Ramos (cell line): ENCODE data around the gene CEP250.

ENCODE experiments used
- in situ Hi-C: fragments of 300-500 bp; cut with MboI; formaldehyde crosslinking; loops from one replicate; pipeline ENCODE4 v1.14.3; 2022; ENCODE audit warnings: low sequenced_read_pairs; ENCODE audit not compliant: unreplicated experiment

Gene CEP250

DNA sequence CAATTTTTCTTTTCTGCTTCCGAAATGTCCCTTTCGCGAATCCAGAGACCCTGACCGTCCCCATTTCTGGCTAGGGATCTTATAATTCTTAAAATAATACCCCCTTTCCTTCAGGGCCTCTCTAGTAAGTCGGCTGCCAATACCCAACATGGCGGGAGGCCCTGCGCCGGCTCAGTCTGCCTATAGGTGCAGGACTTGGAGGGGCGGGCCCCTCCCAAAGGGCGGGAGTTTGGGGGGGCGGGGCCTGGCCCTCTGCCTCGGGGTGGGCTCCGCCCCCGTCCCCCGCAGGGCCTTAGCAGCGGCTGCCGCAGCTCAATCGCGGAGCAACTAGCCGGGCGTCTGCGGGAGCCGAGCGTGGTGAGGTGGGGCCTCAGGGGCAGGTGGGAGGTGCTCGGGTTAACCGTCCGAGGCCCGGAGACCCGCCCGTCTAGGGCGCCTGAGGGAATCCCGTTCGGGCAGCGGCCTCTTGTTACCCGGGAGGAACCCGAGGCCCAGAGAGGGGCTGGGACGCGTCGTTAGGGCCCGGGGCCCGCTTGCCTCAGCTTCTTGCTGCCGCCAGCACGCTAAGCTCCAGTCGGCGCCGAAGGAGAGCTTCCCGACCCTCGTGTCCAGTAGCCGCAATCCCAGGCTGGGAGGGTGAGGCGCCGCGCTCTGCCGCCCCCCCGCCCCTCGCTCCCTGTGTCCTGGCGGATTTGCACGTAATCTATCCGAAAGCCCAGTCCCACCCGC, at the start of gene CEP250:
CEP250 (plus strand) TSS at position 718 of the 729 bp plus-strand sequence. CDS start 6,770 bp downstream, outside the sequence.
- in situ Hi-C loops, result no loop called here

DNA sequence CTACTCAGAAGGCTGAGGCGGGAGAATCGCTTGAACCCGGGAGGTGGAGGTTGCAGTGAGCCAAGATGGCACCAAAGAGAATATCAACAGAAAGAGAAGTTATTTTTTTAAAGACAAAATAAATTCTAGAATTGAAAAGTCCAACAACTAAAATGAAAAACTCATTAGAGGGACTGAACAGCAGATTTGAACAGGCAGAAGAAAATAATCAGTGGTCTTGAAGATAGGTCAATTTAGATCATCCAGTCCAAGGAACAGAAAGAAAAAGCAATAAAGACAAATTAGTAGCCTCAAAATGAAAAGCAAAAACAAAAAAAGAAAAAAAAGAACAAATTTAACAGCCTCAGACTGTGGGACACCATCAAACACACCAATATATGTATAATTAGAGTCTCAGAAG, 49.6 kb upstream of the CEP250 start:
- in situ Hi-C loops, result no loop called here

GRCh38 chr20:35408270-35408669, 47.1 kb upstream of the CEP250 start:
- in situ Hi-C loops, result no loop called here

DNA sequence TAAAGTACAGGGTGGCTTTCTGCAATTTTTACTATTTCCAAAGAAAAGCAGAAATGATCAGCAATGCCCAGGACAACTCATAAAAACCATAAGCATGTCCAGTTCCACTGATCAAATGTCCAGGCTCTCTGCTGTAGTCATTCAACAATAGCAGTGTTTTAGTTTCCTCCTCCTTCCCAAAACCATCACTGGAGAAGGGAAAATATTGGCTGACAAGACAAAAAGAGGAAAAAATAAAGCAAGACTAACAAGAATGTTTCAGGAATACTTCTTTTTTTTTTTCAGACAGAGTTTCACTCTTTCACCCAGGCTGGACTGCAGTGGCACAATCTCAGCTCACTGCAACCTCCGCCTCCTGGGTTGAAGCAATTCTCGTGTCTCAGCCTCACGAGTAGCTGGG, 45.9 kb upstream of the CEP250 start:
- in situ Hi-C loops, result no loop called here

DNA sequence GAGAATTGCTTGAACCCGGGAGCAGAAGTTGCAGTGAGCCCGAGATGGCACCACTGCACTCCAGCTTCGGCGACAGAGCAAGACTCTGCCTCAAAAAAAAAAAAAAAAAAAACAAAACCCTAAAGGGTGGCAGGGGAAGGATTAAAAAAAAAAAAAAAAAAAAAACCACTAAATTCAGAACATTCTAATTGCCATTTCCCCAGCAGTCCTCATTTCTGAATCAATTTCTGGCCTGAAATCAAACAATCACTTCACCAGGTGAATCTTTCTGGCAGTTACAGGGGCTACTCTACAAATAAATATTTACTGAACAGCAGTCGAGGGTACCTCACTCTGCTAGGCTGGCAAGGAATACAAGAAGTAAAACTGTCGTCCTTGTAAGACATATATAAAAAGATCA, 44.8 kb upstream of the CEP250 start:
- in situ Hi-C loops, result no loop called here

GRCh38 chr20:35421322-35421721, 34.1 kb upstream of the CEP250 start:
- in situ Hi-C loops, result no loop called here

DNA sequence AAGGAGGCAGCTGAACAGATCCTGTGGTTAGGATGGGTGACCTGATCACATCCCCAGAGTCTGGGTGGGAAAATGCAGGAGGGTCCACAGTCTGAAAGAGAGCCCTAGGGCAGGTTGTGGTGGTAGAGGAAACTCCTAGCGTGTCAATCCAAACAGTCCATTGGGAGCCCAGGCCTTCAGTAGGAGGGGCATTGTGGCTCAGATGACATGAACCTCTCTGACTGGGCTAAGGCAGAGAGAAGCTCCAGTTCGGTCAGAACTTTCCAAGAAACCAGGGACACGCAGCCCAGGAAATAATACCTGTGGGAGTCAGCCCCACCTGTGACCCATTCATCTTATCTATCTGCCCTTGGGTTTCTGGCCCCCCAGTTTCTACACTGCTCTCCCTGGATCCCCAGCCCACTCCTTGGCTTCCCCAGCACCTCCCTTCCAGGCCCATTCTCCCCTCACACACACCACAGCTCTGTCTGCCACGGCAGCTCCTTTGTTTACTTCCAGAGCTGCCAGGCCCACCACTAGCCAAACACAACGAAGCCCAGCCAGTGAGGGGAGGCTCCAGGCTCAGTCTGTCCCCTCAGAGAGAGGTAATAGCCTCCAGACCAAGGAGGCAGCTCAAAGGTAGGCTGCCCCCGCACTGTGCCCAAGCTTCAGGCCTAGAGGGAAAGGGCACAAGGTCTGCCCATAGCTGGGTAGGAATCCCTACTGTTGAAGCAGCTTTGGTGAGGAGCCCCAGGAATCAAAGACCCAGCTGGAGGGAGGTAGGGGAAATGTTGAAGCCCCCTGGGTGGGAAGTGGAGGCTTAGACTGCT, 23.6 kb upstream of the CEP250 start:
- in situ Hi-C loops, result loop anchor here (25.0 kb wide), 1 partner anchor 595 kb away; the partner anchor contains the start of gene NCOA6

DNA sequence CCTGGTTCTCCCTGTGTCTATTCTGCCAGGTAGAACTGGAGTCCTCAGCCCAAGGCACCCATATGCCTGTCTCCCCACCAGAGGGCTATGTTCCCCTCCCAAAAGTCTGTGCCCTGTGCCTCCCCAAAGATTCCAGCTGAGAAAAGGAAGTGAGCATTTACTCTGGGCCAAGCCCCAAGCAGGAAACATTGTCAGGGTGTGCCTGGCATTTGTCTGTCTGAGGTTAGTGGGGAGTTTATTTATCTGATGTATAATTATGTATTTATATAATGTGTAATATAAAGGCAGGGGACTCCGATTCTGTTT, 23.0 kb upstream of the CEP250 start:
- in situ Hi-C loops, result loop anchor here (25.0 kb wide), 1 partner anchor 595 kb away; the partner anchor contains the start of gene NCOA6

DNA sequence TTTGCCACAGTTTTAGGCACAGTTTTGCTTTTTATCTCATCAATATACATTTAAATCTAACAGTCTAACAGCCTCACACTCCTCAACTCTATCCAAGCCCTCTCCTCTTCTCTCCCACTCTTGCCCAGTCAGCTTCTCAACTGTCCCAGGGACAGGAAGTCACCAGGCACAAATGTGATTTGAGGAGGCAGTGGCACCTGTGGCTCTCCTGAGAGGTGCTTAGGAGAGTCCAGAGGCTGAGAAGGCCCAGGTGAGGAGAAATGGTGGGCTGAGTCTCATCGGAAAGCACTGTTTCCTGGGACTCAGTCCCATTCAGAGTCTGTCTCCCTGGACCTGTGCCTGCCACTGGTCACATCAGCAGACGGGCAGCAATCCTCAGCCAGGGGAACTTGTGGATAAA, 22.1 kb upstream of the CEP250 start:
- in situ Hi-C loops, result loop anchor here (25.0 kb wide), 1 partner anchor 596 kb away; the partner anchor contains the start of gene NCOA6

GRCh38 chr20:35434085-35435005, 21.1 kb upstream of the CEP250 start:
- in situ Hi-C loops, result loop anchor here (25.0 kb wide), 1 partner anchor 597 kb away; the partner anchor contains the start of gene NCOA6

- in situ Hi-C loops, result loop anchor here (25.0 kb wide), 1 partner anchor 599 kb away; the partner anchor contains the start of gene NCOA6
These were observed 19.2 kb upstream of the CEP250 start for GRCh38 chr20:35436177-35436573.

DNA sequence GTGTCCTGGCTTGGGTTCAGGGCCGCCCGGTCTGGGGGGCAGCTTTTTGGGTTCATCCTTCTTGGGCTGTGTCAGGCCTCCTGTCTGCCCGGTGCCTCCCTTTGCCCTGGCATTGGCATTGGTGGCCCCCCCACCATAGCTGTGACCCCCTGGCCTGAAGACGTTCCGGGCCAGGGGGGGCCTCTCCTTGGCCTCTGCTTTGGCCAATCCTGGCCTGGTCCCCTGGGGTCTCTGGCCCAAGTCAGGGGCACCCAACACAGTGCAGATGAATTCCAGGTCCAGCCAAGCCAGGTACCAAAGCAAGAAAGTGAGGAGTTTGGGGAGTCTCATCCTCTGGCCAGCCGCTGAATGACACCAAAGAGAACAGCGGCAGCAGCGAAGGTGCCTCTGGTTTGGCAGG, 17.8 kb upstream of the CEP250 start:
- in situ Hi-C loops, result loop anchor here (25.0 kb wide), 1 partner anchor 600 kb away; the partner anchor contains the start of gene NCOA6

- in situ Hi-C loops, result loop anchor here (5.0 to 25.0 kb wide), 2 partner anchors 141 to 606 kb away; partner anchors contain the start of gene NCOA6
These were observed 12.4 kb upstream of the CEP250 start for GRCh38 chr20:35443003-35443402.

DNA sequence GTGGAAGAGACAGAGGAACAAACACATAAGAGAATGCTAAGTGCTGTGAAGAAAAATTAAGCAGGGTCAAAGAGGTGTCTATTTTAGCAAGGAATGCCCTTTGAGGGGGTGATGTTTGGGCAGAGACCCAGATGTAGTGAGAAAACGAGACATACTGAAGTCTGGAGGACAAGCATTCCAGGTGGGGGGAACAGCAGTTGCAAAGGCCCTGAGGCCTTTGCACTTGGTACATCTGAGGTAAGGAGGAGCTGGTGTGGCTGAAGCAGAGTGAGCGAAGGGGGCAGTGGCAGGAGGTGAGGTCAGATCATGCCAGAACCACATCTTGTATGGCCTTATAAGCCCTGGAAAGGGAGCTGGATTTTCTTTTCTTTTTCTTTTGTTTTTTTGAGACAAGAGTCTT, 11.2 kb upstream of the CEP250 start:
- in situ Hi-C loops, result loop anchor here (5.0 to 25.0 kb wide), 2 partner anchors 142 to 607 kb away; partner anchors contain the start of gene NCOA6

DNA sequence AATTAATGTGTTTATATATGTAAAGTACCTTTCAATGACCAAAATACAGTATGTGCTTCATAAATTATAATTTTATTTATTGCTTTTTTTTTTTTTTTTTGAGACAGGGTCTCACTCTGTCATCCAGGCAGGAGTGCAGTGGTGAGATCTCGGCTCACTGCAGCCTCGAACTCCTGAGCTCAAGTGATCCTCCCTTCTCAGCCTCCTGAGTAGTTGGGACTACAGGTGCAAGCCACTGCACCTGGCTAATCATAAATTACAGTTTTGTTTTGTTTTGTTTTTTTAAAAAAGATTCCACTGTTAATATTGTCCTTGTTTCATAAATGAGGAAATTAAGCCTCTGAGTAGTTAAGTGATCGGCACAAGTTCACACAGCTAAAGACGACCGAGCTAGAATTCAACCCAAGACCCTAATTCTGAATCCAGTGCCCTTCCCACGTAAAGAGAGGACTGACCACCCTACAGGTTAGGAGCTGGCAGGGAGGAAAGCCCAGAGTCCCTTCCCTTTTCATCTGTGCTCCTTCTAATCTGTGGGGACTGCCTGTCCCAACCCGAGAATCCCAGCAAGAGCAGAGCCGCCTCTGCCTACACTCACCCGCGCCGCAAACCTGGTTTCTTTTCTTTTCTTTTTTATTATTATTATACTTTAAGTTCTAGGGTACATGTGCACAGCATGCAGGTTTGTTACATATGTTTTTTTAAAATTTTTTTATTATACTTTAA, 8.9 kb upstream of the CEP250 start:
- in situ Hi-C loops, result loop anchor here (25.0 kb wide), 1 partner anchor 609 kb away; the partner anchor contains the start of gene NCOA6

- in situ Hi-C loops, result loop anchor here (25.0 kb wide), 1 partner anchor 610 kb away; the partner anchor contains the start of gene NCOA6
These were observed 8.2 kb upstream of the CEP250 start for GRCh38 chr20:35447082-35447789.

DNA sequence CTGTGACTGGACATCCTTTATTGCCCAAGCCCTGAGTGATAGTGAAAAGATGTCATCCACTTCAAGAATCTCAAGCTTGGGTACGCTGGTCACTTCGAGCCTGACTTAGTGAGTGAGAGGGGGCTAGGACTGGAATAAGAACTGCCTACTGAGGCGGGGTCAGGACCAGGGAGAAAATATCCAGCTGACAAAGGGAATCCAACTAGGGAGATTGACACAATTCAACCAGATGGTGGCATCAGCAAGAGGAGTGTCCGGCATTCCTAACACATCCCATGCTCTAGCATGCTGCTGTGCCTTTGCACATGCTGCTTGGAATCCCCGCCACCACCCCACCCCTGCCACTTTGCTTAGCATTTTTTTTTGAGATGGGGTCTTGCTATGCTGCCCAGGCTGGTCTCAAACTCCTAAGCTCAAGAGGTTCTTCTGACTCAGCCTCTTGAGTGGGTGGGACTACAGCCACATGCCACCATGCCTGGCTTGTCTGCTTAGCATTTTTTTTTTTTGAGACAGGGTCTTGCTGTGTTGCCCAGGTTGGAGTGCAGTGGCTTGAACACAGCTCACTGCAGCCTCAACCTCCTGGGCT, 6.5 kb upstream of the CEP250 start:
- in situ Hi-C loops, result loop anchor here (25.0 kb wide), 1 partner anchor 612 kb away; the partner anchor contains the start of gene NCOA6

GRCh38 chr20:35449855-35450254, 5.5 kb upstream of the CEP250 start:
- in situ Hi-C loops, result loop anchor here (25.0 kb wide), 1 partner anchor 613 kb away; the partner anchor contains the start of gene NCOA6
